Activated CD8-positive, alpha-beta memory T cell treated with anti-CD3 and anti-CD28 coated beads, Interleukin-2, amount 50 U/mL, for 4 hours (primary cell): ENCODE data around the gene CENPX.
"Not testable (repeated sequence)": the region's sequence is repeated elsewhere in the genome, so short reads cannot be mapped to it uniquely, and the experiment has no call there.

Experiments
- DNase-seq: peaks from one replicate; pipeline ENCODE4 v3.0.0-alpha.2; 2020

Gene CENPX

DNA sequence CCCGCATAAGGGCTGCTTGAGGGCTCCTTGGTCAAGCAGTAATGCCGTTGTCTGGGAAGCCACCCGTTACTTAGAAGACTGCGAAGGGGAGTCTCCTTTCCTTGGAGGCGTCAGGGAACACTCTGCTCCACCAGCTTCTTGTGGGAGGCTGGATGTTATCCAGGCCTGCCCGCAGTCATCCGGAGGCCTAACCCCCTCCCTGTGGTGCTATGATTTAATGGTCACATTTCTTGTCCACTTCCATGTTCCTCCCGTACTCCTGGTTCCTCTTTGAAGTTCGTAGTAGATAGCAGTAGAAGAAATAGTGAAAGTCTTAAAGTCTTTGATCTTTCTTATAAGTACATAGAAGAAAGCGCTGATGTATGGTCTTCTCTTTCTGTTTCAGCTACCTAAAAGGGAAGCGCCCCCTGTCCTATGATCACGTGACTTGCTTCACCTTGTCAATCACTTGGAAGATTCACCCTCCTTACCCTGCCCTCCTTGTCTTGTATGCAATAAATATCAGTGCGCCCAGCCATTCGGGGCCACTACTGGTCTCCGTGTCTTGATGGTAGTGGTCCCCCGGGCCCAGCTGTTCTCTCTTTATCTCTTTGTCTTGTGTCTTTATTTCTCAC, 16.2 kb upstream of the CENPX start:
- not testable (repeated sequence) for DNase-seq

- DNase-seq: no peak
Observed at GRCh38 chr17:82037889-82038195, 15.2 kb upstream of the CENPX start.

DNA sequence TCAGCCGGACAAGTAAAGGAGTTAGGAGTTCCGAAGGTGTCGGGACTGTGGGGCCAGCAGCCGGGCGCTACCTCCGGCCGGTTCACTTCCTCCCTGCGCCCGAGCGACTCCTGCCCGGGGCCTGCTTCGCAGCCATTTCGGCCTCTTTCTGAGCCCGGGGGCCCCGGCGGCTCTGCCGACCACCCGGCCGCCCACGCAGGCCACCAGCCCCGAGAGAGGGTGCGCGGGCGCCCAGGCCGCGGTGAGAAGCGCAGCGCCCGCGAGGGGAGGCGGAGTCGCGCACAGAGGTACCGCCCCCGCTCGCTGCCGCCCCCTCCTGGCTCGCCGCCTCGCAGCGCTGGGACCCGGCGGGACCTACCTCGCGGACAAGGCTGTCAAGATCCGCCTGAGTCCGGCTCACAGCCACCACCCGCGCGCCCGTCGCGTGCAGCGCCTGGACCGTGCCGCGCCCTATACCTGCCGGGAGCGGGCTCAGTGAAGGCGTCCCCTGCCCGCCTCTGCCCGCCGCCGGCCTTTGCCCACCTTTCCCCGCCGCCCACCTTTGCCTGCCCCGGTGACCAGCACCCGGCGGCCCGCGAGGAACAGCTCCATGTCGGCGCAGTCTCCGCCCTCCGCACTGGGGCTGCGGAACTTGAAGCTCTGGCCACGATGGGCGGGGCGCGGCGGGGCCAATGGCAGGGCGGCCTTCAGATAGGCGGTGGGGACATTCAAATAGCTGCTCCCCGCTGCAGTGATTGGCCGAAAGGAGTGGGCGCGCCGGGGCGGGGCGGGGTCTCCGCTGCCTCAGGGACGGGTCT, 14.6 kb upstream of the CENPX start, which contains the start of gene DCXR:
DCXR (minus strand) TSS at position 606 of the 797 bp plus-strand sequence; CDS start at position 591, 15 bp downstream.
- DNase-seq: peak; percentile 92

GRCh38 chr17:82036634-82037091, 14.0 kb upstream of the CENPX start:
- no peak for DNase-seq

DNA sequence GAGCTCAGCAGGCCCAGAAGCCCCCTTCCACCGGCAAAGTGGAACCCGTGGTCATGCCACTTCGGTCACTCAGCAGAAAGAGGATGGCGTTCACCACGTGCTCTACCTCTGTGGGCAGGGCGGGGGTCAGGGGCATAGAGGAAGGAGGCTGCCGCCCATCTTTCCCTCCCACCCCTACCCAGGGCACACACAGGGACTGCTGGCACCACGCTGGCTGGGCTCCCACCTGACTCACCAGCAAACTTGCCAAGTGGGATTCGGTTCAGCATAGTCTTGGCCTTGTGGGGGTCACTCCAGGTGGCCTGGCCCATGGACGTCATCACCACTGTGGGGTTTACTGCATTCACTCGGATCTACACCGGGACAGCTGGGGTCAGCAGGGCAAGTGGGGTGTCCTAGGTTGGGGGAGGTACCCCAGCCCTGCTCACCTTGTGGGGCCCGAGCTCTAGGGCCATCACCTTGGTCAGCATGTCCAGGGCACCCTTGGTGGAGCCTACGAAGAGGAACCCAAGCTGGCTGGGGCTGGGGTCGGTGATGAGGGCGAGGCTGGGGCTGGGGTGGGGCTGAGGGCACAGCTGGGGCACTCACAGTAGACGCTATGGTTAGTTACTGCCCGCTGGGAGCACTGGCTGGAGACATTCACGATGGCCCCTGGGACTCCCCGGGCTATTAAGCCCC, 13.4 kb upstream of the CENPX start:
- DNase-seq: no peak

DNA sequence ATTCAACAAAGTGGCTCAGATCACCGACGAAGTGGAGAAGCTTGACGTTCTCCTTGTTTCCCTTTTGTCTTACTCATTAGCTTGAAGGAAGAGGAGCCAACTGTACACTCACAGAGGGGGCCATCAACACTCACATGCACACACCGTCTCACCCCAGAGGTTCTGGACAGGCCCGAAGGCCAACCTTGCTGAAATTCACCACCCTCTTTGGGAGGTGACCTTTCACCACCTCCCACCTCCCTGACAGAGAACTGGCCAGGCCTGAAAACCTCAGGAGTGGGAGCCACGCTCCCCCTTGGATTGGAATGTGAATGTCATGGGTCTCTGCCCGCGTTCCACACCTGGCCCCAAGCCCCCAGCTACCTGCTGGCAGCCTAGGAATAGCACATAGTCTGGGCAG, 12.8 kb upstream of the CENPX start:
- no peak for DNase-seq

DNA sequence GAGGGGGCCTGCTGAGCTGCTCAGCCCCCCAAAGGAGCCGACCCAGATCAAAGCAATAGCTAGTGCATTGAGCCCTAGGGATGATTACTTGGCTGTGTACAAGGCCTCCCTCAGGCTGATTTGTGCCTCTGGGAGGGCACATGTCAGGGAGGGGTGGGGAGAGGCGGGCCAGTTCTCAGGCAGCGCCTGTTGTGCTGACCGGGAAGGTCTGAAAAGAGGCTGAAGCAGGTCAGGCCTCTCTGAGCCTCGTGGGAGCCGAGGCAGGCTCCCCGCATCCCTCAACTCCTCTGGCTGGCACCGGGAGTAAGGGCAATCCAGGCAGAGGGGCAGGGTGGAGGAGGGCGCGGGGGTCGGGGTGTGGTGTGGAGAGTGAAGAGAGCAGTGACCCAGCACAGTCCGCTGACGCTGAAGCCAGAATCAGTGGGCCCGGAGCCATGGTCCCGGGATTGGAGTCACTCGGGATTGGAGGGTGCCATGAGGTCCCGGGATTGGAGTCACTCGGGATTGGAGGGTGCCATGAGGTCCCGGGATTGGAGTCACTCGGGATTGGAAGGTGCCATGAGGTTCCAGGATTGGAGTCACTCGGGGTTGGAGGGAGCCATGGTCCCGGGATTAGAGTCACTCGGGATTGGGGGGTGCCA, 11.8 kb upstream of the CENPX start:
- DNase-seq: no peak

GRCh38 chr17:82033359-82034085, 10.8 kb upstream of the CENPX start:
- no peak for DNase-seq

DNA sequence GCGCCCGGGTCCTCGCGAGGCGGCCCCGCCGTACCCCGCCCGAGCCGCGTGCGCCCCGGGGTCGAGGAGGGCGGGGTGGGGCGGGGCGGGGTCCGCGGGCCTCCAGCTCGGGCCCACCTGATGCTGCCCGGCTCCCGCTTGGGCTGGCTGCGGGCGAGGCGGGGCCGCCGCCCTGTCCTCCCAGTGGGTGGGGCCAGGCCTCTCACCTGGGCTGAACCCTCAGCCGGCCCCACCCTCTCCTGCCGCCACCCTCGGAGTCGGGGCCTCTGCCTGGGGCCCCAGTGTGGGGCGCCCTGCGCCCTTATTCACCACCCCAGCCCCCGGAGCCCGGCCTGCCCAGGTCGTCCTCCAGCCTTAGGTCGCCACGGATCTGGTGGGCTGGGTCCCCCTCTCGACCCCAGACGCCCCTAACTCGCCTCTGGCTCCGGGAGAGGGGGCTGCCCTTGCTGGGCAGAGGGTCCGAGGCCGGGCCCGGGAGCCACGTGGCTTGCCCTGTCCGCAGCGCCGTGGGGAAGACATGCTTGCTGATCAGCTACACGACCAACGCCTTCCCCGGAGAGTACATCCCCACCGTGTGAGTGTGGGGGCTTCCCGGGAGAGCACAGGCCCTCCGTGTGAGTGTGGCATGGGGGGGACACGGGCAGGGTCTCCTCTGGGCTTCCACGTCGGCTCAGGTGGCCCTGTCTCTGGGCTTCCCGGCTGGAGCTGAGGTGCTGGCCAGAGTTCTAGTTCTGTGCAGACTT, 9.4 kb upstream of the CENPX start:
- no peak for DNase-seq

DNA sequence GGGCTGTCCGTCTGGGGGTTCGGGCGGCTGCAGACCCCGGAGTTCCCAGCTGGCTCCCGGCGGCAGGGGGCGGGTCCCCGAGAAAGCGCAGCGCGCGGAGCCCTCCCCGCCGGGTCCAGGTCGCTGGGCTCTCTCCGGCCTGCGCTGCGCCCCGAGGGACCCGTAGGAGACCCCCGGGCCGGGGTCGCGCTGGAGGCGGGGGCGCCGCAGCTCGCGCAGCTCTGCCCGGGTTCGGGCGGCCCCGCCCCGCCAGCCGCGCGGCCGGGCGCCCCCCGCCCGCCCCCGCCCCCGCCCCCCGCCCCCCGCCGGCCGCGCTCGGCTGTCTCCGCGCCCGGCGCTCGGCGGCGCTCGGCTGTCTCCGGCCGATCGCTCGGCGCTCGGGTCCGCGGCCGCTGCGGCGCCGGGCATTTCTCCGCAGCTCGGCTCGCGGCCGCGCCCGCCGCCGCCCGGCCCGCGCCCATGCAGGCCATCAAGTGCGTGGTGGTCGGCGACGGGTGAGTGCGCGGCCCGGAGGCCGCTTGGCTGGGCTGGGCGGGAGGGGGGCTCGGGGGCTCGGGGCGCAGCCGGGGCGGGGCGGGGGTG, 8.7 kb upstream of the CENPX start, which contains the start of gene RAC3:
RAC3 (plus strand) TSS at position 376 of the 582 bp plus-strand sequence; CDS start at position 460, 84 bp downstream.
- DNase-seq: no peak

GRCh38 chr17:82030470-82031302, 8.0 kb upstream of the CENPX start:
- DNase-seq: peak; percentile 78

GRCh38 chr17:82029990-82030469, 7.4 kb upstream of the CENPX start:
- DNase-seq: no peak

- DNase-seq: no peak
Observed at GRCh38 chr17:82029391-82029790, 6.7 kb upstream of the CENPX start.

GRCh38 chr17:82028966-82029365, 6.3 kb upstream of the CENPX start:
- DNase-seq: no peak

DNA sequence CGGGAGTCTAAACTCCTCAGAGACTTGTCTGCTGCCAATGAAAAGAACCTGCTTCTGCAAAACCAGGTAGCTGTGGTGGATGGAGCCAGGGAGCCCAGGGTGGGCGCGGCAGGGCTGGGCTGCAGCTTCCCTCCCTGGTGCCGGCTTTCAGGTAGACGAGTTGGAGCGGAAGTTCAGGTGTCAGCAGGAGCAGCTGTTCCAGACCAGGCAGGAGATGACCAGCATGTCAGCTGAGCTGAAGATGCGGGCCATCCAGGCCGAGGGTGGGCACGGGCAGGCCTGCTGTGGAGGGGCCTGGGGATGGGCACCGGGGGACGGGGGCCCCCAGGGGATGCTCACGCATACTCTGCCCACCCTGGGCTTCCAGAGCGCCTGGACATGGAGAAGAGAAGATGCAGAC, 5.6 kb upstream of the CENPX start:
- no peak for DNase-seq

DNA sequence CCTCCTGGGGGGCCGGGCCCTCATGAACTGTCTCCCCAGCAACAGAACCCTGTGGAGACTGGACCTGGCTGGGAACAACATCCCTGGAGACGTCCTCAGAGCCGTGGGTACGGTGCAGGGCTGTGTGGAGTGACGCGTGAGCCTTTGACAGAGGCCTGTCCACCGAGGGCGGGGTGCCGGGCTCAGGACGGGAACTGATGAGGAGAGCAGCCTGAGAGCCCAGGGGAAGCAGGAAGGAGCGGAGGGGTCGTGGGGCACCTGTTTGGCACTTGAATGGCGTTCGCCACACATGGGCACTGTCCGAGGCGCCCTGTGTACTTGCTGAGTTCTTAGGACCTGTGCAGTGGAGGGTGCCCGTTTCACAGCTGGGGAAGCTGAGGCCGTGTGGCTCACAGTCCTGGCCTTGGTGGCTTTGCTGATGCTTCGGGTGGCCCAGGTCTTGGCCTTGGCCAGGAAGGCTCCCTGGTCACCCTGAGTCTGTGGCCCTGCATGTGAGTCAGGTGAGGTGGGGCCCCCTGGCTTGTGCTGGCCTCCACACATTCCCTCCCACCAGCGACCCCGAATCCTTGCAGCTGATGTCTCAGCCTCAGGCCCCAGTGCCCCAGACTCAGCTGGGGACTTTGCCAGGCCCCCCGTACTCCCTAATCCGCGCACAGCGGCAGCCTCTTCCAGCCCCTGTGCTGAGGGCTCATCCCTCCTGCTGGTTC, 2.9 kb upstream of the CENPX start:
- DNase-seq: no peak

DNA sequence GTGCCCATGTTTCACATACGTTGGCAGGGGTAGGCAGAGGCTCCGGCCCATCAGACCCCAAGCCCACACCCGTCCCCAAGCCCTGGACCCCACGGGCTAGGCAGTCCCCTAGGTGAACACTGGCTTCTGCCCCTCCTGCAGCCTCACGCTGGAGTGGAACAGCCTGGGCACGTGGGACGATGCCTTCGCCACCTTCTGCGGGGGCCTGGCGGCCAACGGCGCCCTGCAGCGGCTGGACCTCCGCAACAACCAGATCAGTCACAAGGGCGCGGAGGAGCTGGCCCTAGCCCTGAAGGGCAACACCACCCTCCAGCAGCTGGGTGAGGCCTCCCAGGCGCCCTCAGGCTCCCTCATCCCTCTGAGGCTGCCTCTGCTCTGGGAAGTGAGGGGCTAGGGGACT, 2.2 kb upstream of the CENPX start:
- DNase-seq: no peak

DNA sequence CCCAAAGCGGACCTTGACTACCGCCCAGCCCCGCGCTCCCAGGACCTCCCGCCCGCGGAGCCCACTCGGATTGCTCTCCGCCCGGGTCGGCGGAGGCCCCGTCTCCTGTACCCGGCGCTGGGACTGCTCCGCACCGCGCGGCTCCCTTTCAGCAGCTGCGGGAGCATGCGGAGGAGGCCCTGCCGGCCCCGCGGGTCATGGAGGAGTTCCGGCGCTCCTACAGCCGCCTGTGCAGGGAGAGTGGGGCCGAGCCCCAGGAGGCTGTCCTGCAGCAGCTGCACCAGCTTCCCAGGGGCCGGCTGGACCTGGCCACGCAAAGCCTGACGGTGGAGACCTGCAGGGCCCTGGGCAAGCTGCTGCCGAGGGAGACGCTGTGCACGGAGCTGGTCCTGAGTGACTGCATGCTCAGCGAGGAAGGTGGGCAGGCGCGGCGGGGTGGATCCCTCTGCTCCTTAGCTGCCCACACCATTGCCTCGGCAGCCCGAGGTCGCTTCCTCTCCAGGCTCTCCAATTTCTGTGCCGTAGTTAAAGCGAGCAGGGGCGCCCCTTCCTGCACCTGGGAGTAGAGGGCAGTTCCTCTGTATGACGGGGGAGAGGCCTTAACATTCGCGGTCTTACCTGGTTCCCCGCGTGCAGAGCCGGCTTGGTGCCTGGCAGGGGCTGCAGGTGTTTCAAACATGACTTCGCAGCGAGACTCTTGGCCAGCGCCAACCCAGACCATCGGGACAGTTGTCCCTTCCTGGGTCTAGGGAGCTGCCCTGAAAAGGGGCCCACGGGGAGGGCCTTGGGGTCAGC, 966 bp upstream of the CENPX start:
- DNase-seq: no peak

DNA sequence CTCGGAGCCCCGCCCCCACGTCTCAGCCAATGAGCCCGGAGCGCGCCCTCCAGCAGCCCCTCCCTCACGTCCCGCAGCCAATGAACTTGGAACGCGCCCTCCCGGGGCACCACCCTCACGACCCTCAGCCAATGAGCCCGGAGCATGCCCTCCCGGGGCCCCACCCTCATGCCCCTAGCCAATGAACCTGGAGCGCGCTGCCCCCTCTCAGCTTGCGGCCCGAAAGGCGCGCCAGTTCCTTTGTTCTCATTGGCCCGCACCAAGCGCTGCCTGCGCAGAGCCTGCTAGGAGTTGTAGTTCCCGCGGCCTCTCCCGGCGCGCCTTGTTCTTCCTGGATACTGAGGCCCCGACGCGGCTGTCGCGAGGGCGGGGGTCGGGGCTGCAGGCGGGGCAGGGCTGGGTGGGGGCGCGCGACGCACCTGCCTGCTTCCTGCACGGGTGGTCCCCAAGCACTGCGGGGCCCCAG, 336 bp upstream of the CENPX start, which contains the start of gene LRRC45:
LRRC45 (plus strand) TSS at position 325 of the 466 bp plus-strand sequence. CDS start 339 bp downstream, outside the sequence.
- DNase-seq: peak; percentile 100
